C4-2B (cell line): ENCODE data around the gene AUTS2.

Experiments used
- H3K27ac ChIP-seq: fragments of 450-650 bp; 2 replicates; pipeline ENCODE4 v1.5.1; 2017
- ZFX ChIP-seq: fragments of 450-650 bp; IDR thresholded peaks from 2 replicates; pipeline ENCODE4 v1.6.1; 2017
- TF ChIP-seq, protein P1 (sequence below): fragments of 450-650 bp; conservative IDR thresholded peaks from 2 replicates; pipeline ENCODE4 v1.5.1; 2017; ENCODE audit warnings: mild to moderate bottlenecking

AUTS2 gene

GRCh38 chr7:70595370-70595754 is 997.1 kb downstream of the AUTS2 start:
- TF ChIP-seq, protein P1, sequence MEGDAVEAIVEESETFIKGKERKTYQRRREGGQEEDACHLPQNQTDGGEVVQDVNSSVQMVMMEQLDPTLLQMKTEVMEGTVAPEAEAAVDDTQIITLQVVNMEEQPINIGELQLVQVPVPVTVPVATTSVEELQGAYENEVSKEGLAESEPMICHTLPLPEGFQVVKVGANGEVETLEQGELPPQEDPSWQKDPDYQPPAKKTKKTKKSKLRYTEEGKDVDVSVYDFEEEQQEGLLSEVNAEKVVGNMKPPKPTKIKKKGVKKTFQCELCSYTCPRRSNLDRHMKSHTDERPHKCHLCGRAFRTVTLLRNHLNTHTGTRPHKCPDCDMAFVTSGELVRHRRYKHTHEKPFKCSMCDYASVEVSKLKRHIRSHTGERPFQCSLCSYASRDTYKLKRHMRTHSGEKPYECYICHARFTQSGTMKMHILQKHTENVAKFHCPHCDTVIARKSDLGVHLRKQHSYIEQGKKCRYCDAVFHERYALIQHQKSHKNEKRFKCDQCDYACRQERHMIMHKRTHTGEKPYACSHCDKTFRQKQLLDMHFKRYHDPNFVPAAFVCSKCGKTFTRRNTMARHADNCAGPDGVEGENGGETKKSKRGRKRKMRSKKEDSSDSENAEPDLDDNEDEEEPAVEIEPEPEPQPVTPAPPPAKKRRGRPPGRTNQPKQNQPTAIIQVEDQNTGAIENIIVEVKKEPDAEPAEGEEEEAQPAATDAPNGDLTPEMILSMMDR = no peak
- no peak for TF ChIP-seq ZFX

DNA sequence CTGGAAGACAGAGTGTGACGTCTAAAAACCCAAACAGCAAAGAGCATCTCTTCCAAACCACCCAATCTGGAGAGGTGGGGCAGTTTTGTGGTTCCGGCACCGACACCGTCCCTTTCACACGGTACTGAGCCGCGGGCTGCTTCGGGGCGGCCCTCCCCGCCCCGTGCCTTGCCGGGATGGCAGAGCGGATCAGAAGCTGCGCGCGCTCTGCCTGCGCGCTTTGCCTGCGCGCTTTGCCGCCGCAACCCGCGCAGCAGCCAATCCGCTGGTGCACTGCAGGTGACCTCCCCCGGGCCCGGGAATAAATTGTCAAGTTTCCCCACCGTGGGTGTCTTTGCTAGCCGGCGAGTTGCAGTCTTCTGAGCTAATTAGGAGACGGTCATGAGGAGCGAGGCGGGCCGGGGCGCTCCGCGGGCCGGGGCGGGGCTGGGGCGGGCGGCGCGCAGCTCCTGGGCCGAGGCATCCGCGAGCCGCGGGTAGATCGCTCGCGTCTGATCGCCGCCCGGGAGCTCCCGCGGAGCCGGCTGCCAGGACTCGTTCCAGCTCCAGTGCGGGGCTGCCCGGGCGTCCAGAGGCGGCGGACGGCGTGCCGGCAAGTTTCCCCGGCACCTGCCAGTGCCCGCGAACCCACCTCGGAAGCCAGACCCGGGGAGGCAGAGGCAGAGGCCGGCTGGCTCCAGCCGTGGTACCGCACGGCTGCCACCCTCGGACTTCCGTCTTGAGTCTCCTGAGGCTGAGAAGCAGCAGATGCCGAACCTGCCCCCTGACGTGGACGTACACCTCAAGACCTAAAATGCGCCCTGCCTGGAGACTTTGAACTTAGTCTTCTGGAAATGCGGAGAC is 997.7 kb downstream of the AUTS2 start:
- H3K27ac ChIP-seq = no peak overlapping the region
- TF ChIP-seq, protein P1 = no peak
- TF ChIP-seq ZFX = no peak

More at GRCh38 chr7:70595370-70595754, 997.1 kb downstream of the AUTS2 start:
- H3K27ac ChIP-seq = no peak overlapping the region

GRCh38 chr7:70596598-70596913 is 998.3 kb downstream of the AUTS2 start:
- no peak overlapping the region for H3K27ac ChIP-seq

DNA sequence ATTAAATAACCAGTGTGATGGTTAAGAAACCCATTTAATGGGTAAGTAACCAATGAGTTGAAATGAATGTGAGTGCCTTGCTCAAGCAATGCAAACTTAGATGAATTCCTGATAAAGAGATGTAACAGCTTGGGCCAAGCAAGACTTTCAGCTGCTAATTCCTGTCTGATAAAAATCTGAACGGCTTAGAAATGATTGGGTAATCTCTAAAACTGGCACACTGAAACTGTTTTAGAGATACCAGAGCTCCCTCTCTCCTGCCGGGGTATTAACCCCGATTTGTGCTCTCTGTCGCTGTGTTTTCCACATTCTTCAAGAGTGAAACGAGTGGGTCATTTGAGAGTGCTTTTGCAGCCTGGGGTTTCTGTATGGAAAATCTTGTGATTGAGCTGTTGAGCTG is 998.8 kb downstream of the AUTS2 start:
- H3K27ac ChIP-seq = no peak overlapping the region
- no peak for TF ChIP-seq ZFX
- TF ChIP-seq, protein P1 = no peak

More at GRCh38 chr7:70596598-70596913, 998.3 kb downstream of the AUTS2 start:
- TF ChIP-seq ZFX = no peak
- TF ChIP-seq, protein P1 = no peak

DNA sequence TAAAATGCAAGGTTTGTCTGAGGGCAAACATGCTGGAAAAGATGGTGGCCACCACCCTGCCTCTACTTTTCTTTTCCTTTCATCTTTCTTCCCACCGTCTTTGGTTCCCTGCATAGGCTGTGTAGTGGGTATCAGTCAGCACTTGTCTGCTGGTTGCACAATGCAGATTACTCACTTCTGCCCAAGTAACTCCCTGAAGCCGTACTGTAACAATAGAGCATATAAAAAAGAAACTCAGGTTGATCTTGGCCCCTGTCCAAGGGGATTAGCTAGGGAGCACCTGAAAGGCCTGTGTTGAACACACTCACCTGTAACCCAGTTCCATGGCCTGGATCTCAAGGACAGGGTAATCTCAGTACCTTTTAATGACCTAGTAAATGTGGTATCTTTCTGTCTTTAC is 1000.7 kb downstream of the AUTS2 start:
- TF ChIP-seq ZFX = no peak
- TF ChIP-seq, protein P1 = no peak

GRCh38 chr7:70599446-70600190 is 1001.3 kb downstream of the AUTS2 start:
- H3K27ac ChIP-seq = no peak overlapping the region; the same call in 1 of the 2 replicates
- TF ChIP-seq ZFX = no peak
- TF ChIP-seq, protein P1 = no peak

More for the DNA sequence above, 1000.7 kb downstream of the AUTS2 start:
- no peak overlapping the region; the same call in 1 of the 2 replicates for H3K27ac ChIP-seq

DNA sequence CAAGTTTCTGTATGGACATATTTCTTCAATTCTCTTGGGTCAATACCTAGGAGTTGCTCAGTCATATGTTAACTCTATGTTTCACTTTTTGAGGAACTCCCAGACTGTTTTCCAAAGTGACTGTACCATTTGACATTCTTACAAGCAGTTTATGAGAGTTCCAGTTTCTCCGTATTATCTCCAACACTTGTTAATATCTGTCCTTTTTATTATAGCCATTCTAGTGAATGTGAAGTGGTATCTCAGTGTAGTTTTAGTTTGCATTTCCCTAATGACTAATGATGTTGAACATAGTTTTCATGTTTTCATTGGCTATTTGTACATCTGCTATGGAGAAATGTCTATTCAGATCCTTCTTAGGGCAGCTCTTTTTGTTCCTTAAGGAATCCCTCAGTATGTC is 1002.7 kb downstream of the AUTS2 start:
- no peak overlapping the region for H3K27ac ChIP-seq
- TF ChIP-seq, protein P1 = no peak
- TF ChIP-seq ZFX = no peak
